Limb (tissue), 2 donors: ENCODE data around the gene SH3TC2.
A peak's percentile ranks its signal among the peaks of the same experiment; 100 is the strongest.

Experiments
- DNase-seq, 2 donors: peaks; one replicate each; pipeline ENCODE4 v3.0.0-alpha.2; 2016; ENCODE audit errors: extremely low spot score in 2 of 2

SH3TC2 gene

GRCh38 chr5:149061341-149061740 lies 1.5 kb downstream of the SH3TC2 start:
- DNase-seq = no peak

GRCh38 chr5:149060325-149060724 lies 2.5 kb downstream of the SH3TC2 start:
- DNase-seq = no peak

- DNase-seq = no peak
Measured at GRCh38 chr5:149056616-149057165, 6.2 kb downstream of the SH3TC2 start.

DNA sequence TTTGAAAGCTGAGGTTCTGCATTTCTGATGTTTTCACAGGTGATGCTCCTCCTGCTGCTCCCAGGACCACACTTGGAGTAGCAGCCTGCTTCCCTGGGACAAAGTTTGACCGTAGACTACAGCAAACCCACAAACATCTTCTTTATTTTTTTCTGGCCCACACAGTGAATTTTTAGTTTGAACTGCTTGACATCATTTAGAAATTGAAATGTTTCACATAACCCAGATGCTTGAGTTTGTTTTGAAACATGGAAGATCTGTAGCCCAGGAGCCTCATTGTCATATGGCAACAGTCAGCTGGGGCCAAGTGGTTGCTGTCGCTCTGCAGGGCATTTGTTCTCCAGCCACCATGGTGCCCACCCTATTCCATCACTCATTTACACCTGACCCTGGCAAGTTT lies 8.4 kb downstream of the SH3TC2 start:
- DNase-seq = no peak

GRCh38 chr5:149053072-149053695 lies 9.7 kb downstream of the SH3TC2 start:
- DNase-seq = peak in 1 of 2 donors; percentile 38

- no peak for DNase-seq
Measured at GRCh38 chr5:149049371-149049781, 13.5 kb downstream of the SH3TC2 start.

- DNase-seq = no peak
Measured at GRCh38 chr5:149048811-149049210, 14.1 kb downstream of the SH3TC2 start.

DNA sequence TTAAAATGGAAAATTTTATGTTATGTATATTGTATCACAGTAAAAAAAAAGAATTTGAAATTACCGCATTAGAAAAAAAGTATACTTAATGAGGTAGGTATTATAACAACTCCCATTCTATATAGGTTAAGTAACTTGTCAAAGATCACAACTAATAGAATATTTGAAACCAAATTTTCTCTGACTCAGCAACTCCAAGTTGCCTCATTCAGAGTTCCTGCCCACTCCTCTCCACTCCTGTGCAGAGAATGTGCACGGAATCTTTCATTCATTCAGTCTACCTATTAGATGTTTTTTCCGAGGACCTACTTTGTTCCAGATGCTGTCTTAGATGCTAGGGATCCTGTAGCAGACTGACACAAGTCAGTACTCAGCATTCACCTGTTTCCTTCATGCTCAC lies 15.4 kb downstream of the SH3TC2 start:
- DNase-seq = no peak

DNA sequence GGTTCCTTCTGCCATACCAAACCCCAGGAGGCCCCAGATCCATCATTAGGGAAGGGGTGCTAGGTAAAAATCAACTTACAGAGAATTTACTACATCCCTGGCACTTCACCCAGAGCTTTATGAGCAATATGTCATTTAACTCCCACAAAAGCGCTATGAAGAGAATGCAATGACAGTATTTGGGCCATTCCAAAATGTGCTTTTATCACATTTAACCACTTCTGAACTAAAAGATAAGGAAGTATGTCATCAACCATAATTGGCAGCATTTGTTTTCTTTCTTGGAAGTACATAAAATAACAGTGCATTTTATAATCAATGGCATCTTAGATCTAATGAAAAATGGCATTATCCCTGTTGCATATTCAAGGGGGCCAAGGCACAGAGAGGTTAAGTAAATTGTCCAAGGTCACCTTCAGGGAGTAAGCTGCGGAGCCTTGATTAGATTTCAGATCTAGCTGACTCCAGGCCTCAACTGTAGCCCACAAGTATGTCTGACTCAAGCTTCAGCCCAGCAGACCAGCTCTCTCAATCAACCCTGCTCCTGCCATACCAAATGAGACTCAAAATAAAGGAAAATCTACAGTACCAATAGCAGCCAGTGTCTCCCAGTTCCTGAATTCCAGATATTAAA lies 16.5 kb downstream of the SH3TC2 start:
- no peak for DNase-seq

DNA sequence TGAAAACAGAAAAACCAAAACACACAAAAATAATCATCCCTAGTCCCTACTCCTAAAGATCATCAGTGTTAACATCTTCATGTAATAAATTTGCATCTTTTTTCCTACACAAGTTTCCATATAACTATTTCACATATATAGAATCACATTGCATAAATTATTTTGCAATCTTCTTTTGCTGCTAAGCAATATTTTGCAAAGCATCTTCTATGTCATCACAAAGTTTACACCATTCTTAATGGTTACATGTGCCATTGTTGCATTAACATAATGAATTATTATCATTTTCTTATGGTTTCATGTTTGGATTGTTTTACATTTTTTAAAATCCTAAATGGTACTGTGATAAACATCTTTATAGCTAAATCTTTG lies 17.8 kb downstream of the SH3TC2 start:
- DNase-seq = no peak

- DNase-seq = no peak
Measured at GRCh38 chr5:149044453-149045088, 18.3 kb downstream of the SH3TC2 start.

GRCh38 chr5:149043641-149044040 lies 19.2 kb downstream of the SH3TC2 start:
- DNase-seq = no peak

- DNase-seq = no peak
Measured at GRCh38 chr5:149042865-149043264, 20.0 kb downstream of the SH3TC2 start.

DNA sequence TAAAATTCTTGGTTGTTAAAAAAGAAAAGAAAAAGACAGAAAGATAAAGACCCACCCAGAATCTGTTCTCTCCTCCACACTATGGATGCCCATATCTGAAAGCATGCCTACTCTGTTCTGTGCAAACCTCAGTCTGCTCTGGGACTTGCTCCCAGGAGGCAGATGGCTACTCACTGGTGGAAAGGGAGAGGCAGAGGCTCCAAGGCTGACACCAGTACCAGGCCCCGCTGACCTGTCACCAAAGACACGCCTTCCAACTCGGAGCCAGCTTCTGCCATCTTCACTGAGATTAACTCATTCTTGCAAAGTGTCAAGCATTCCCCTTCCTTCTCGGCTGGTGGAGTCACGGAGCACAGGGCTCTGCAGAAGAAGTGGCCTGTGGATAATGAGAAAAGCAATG lies 21.6 kb downstream of the SH3TC2 start:
- no peak for DNase-seq

DNA sequence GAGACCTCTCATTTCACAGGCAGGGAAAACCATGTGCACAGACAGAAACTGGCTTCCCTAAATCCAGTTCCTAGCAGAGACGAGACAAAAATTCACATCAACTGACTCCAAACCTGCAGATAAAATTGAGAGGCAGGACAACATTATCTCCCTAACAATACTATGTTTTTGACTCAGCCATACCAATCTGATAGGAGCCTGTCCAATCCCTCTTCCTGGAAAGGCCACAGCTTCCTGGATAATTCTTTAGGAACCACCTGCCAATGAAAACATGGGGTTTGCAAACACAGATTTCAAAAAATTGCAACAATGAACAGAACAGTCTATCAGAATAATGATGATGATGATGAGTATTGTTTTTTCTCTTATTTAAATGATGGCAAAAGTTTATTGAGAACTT lies 22.4 kb downstream of the SH3TC2 start:
- DNase-seq = no peak

- no peak for DNase-seq
Measured at GRCh38 chr5:149039506-149039905, 23.4 kb downstream of the SH3TC2 start.

DNA sequence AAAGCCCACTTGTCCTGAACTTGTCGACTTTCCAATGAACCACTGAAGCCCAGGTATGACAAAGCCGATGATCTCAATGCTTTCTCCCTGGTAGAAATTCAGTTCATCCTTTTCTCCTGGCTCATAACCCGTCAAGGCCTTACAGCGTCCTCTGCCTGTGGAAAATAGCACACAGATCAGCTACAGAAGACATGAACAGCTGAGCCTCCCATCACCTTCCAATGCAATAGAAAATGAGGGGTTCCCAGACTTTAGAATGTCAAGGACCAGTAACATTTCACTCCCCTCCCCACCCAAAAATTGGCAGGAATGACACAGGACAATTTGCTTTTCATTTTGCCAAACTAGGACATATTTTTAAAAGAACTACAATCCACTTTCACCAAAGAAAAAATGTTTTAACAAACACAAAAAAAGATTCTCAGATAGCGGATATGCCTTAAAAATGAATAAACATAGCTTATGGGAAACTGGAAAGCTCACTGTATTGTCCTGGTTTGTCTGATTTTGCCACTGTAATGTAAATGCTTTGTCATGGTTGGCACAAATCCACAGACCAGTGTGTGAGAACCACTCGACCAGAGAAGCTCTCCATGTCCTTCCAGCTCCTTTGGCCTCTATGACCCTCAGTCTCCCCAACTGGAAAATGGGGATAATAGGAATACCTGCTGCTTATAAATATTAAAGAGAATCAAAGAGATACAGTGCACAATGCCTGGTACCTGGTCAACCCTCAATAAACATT lies 24.4 kb downstream of the SH3TC2 start:
- DNase-seq = no peak

DNA sequence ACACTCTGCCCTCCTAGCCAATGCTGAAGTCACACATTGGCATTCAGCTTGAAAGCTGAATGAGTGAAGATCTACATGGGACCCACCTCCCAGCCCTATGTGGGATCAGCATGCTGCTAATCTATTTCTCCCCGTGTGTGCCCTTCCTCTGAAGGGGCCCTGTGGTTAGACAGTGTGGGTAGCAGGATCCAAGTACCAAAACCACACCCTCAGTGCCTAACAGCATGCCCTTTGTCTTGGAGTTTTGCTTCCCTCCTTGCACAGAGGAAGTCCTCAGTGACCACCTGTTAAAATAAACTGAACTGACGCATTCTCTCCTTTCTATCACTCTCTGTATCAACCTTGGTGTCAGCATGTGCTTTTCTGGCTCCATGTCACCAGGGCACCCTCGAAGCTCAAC lies 25.0 kb downstream of the SH3TC2 start:
- no peak for DNase-seq

GRCh38 chr5:149036970-149037369 lies 25.9 kb downstream of the SH3TC2 start:
- DNase-seq = no peak

DNA sequence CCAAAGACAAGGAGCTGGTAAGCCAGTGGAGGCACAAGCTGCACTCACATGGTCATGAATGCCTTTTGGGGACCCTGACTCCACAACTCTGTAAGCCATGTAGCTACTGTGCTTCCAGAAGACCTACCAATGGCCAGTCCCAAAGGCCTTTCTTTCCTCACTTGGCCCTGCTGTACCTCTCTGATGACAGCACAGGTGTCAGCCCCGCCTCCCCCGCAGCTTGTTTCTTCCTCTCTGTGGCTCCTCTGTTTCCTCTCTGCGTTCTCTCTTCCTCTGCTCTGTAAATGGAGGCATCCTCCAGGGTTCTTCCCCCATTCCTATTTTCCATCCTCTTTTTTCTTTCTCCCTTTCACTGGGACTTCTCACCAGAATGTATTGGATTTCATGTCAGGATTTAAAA lies 26.7 kb downstream of the SH3TC2 start:
- DNase-seq = no peak

DNA sequence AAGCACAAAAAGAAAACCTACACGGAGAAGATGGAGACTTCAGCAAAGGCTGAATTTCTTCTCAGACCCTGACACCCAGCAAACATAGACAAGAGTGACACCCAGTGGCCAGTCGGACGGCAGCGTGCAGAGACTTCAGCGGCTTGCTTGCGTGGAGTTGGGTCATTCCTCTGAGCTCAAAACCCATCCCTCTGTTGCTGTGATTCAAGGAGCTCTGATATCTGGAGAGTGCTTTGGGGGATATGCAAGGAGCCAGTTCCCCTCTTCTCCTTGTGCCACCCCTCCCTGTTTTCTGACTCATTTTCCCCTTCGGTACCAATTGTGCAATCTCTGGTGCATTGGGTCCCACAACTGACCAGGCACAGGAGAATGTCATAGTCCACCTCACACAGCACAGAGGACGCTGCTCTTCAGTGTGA lies 27.5 kb downstream of the SH3TC2 start:
- DNase-seq = peak; percentile 87 to 88

DNA sequence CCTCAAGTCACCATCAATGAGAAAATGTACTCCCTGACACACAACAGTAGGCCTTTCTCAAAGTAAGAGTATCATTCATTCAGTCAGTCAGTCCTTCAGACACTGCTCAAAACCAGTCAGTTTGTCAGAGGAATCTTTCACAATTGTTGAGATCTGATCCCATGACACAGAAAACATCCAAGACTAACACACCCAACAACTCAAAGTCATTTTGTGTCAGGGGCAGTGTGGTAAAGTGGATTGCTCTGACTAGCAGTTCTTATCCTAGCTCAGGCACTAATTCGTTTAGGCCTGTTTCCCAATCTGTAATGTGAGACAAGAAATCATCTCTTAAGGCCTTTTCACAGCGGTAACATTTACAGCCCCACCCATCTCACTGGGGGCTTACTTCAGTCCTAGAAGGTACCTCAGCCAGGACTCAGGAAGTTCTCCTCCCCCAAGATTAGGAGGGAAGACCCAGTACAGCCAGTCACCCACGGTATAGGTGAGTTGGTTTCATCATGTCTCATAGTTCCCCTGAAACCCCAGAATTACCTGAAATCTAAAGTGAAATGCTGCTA lies 31.9 kb downstream of the SH3TC2 start:
- no peak for DNase-seq
